HG03039 (cell line): ENCODE results near the gene TRPM2.
"Not testable (repeated sequence)": the region's sequence is repeated elsewhere in the genome, so short reads cannot be mapped to it uniquely, and the experiment has no call there.

ENCODE experiments used
- ATAC-seq: cut with Tn5 transposase; IDR thresholded peaks from one replicate; pipeline ENCODE4 v1.9.1; 2021; ENCODE audit warnings: mild to moderate bottlenecking, moderate library complexity; ENCODE audit not compliant: unreplicated experiment

TRPM2 gene

DNA sequence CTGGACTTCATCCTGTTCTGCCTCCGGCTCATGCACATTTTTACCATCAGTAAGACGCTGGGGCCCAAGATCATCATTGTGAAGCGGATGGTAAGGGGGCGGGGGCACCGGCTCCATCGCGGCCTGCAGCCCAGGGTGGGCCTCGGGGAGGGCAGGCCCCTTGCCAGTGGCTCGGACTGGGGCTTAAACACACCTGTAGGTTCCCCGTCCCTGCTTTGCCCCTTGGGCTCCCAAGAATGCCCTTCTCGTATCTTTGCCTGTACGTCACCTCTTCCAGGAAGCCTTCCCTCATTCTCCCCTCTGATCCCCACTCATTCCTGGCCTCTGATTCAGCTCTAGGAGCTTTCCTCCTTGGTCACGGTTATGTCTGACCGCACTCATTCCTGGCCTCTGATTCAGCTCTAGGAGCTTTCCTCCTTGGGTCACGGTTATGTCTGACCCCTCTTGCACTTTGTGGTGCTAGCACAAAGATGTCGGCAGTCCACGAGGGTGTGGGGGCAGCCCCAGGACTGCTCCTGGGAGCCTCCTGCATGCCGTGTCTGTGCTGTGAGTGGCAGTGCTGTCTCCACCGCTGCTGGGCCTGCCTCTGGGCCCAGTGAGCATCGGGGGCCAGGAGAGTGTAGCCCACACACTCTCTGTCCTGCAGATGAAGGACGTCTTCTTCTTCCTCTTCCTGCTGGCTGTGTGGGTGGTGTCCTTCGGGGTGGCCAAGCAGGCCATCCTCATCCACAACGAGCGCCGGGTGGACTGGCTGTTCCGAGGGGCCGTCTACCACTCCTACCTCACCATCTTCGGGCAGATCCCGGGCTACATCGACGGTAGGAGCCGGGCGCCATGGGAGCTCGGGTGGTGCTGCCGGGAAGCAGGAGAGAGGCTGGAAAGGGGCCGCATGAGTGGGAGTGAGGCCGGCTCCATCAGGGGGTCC, 52.8 kb downstream of the TRPM2 start:
- no peak for ATAC-seq

DNA sequence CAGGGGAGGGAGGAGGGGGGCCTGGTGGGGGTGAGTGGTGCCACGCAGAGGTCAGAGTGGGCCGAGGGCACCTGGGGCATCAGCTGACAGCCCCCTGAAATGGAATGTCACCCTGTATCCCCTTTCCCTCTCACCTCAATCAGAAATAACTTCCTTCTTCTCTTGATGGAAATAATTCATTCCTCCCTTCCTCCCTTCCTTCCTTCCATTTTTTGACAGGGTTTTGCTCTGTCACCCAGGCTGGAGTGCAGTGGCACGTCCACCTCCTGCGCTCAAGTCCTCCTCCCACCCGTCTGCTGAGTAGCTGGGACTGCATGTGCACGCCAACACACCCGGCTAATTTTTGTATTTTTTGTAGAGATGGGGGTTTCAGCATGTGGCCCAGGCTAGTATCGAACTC, 53.5 kb downstream of the TRPM2 start:
- no peak for ATAC-seq

DNA sequence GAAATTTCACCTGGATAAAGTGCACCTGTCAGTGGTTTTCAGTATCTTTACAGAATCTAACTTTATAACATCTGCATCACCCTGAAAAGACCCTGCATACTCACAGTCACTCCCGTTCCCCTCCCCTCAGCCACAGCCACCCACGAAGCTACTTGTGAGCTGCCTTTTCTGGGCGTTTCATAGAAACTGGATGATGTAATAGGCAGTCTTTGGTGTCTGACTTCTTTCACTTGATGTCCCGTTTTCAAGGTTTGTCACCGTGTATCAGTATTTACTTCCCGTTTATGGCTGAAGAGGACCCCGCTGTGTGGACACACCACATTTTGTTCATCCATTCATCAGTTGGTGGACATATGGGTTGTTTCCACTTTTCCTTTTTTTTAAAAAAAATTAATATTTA, 54.1 kb downstream of the TRPM2 start:
- ATAC-seq, result no peak

DNA sequence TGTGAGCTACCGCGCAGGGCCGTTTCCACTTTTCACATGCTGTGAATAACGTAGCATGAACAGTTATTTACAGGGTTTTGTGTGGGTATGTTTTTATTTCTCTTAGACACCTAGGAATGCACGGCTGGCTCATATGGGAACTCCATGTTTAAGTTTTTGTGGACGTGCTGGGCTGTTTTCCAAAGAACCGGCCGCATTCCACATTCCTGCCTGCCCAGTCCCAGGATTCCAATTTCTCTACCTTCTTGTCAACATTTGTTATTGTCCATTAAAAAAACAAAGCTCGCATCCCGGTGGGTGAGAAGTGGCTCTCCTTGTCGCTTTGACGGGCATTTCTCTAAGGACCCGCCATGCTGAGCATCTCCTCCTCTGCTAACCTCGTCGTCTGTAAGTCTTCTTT, 54.8 kb downstream of the TRPM2 start:
- no peak for ATAC-seq

DNA sequence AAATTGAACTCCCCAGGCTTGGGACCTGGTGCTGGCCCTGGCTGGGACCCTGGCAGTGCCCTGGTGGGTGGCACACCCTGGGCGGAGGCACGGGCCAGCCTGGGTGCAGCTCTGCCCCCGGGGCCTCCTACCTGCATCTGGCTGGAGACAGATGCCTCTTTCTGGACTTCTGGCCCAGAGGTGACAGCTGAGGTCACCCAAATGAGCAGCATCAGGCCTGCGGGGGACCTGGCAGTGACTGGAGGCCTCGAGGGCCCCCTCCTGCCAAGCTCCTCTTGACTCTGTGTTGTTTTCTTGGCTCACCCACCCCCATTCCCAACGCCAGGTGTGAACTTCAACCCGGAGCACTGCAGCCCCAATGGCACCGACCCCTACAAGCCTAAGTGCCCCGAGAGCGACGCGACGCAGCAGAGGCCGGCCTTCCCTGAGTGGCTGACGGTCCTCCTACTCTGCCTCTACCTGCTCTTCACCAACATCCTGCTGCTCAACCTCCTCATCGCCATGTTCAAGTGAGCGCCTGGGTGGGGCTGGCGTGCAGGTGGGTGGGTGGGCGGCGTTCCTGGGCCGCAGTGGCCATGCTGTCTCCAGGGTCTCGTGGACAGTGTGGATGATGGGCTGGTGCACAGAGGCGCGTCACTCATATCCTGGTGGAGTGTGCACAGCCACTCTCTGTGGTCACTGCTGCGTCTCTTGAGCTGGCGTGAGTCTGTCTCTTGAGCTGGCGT, 60.3 kb downstream of the TRPM2 start:
- no peak for ATAC-seq

DNA sequence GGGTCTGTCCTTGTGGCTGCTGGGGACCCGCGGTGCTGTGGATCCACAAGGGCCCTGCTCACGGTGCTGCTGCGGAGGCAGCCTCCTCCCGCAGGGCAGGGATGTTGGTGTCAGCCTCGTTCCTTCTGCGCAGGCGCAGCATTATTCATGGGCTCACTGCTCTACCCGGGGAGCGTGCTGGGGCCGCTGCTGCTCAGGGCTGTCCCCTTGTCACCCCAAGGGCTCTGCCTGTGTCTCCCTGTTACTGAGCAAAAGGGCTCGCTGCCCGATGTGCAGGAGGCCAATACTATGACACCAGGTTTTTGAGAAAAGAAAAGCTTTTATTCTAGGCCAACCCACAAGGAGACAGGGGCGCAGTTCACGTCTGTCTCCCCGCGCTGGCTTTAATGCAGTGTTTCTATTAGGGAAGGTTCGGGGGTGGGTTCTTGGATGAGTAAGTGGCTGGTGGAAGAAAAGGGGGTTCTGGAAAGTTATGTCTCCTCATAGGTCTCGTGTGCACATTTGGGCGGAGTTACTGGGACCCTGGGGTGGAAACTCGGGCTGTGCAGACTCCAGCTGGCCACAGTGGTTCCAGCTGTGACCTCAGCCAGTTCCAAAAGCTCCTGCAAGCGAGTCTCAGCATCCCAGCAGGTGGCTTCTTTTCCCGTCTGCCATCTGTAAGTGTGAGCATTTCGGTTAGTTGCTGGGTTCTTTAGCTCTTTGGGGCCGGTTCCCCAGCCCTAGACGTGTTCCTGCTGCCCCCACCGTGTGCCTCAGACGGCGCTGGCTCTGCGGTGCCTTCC, 61.1 kb downstream of the TRPM2 start:
- no peak for ATAC-seq

DNA sequence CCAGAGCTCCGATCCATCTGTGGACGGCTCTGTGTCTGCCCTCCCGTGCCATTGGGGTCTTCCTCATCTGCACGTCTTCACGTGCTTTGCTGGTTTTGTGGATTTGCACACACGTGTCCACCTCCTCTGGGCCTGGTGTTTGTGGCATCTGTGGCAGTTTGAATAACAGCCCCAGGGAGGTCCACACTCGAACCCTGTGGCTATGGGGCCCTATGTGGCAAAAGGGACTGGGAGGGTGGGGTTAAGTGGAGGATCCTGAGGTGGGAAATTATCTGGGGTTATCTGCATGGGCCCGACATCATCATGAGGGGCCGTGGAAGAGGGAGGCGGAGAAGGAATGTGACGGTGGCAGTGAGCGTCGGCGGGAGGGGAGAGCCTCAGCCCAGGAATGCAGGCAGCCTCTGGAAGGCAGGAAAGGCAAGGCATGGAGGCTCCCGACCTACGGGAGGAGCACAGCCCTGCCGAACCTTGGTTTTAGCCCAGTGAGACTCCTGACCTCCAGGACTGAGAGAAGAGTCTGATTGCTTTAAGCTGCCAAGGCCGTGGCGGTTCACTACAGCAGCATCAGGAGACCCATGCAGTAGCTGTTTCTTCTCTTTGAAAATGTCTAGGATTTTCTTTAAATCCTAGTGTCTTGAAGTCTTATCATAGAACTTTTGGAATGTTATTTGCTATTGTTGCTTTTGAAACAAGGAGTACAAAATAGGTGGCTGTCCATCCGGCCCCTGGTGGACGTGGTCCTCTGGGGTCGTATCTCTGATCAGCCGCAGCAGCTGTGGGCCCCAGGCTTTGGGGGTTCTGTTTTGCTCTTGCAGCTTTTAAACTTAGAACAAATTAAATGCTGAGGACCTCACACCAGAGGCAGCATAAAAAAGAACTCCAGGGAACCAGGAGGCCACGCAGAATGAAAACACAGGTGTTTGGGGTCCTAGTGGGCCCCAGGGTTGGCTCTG, 61.9 kb downstream of the TRPM2 start:
- ATAC-seq, result no peak

DNA sequence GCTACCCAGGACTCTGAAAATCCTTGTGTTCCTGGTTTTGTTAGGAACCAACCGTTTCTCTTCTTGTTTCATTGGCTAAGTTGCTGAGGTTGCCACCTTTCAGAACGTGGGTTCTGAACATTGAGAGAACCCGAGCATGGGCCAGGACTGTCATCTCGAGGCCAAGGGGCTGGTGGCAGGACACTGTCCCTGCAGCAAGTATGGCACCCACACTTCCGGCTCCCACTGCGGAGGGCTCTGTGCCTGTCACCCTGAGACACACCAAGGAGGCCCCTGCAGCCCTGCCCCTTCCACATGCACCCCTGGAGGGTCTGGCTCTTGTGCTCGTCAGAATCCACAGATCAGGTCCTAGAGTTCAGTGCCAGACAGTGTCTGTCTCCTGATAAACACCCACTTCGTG, 62.8 kb downstream of the TRPM2 start:
- ATAC-seq, result no peak

DNA sequence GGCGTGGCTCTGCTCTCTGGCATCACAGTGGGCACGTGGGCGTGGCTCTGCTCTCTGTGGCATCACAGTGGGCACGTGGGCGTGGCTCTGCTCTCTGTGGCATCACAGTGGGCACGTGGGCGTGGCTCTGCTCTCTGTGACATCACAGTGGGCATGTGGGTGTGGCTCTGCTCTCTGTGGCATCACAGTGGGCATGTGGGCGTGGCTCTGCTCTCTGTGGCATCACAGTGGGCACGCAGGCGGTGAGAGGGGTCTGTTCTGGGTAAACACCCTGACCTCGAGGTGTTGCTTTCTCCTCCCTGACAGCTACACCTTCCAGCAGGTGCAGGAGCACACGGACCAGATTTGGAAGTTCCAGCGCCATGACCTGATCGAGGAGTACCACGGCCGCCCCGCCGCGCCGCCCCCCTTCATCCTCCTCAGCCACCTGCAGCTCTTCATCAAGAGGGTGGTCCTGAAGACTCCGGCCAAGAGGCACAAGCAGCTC, 64.2 kb downstream of the TRPM2 start:
- ATAC-seq, result not testable (repeated sequence)

DNA sequence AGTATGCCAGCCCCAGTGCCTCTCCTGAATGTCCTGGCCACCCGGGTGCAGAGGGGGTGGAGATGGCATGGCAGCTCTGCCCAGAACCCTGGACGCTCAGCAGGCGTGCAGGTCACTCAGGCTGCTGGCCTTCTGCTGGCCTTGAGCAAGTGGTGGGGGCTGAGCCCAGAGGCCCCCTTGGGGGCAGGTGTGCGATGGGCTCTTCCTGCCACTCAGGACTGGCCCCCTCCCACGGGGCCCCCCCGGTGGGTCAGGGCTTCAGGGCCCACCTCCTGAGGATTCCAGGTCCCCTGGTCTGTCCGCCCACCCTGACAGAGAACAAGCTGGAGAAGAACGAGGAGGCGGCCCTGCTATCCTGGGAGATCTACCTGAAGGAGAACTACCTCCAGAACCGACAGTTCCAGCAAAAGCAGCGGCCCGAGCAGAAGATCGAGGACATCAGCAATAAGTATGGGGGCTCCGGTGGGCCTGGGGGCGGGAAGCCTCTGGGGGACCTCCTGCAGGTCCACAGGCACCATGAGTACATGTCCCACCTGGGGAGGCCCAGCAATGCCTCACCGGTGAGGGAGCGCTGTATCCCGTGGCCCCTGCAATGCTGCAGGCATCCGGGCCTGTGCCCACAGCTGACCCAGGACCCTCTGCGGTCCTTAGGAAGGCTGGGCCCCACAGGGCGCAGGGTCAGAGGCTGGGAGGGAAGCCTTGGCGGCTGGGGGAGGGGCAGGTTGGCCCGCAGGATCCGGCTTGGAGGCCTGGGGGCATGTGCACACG, 64.9 kb downstream of the TRPM2 start:
- no peak for ATAC-seq

DNA sequence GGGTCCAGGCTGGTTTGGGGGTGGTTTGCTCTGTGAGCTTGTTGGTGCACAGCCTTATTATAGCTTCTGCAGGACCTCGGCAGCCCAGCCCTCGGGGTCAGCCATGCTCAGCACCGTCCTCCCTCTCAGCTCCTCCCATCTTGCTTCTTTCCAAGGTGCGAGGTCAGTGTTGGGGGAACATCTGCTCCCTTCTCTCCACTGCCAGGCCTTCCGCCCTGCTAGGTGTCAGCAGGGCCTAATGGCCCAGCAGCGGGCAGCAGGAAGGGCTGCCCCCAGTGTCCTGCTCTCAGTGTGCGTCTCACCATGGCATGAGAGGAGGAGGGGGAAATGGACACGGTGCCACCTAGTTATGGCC, 65.4 kb downstream of the TRPM2 start:
- ATAC-seq, result no peak

DNA sequence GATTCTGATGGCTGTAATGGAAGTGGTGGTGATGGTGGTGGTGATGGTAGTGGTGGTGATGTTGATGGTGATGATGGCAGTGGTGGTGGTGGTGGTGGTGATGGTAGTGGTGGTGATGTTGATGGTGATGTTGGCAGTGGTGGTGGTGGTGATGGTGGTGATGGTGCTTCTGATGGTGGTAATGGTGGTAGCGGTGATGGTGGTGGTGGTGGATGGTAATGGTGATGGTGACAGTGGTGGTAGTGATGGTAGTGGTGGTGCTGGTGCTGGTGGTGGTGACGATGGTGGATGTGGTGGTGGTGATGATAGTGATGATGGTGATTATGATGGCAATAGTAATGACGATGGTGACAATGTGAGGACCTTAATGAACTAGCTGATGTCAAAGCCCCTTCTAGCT, 66.3 kb downstream of the TRPM2 start:
- no peak for ATAC-seq

DNA sequence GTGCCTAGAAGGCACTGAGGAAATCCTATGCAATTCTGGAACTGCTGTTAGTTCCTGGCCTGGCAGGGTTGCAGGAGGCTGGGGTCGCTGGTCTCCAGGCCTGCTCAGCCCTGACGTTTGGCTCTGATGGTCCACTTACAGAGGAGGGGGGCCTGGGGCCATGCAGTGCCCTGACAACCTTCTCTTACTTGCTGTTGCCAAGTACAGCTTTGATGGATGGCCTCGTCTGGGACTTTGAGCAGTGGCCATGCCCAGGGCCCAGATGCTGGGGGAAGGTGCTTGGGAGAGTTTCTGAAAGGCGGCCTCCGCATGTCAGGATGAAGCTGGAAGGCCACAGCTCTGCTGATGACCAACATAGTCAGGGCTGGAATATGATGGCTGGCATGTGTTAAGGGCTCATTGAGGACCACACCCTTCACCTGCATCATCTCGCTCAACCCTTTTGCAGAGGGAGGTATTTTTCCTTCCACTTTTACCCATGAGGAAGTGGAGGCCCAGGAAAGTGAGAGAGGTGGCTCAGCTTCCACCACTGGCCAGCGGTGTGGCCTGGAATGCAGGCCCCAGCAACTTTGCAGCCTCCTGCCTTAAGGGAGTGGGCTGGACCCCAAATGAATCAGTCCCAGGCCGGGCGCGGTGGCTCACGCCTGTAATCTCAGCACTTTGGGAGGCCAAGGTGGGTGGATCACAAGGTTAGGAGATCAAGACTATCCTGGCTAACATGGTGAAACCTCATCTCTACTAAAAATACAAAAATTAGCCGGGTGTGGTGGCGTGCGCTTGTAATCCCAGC, 67.2 kb downstream of the TRPM2 start:
- no peak for ATAC-seq

DNA sequence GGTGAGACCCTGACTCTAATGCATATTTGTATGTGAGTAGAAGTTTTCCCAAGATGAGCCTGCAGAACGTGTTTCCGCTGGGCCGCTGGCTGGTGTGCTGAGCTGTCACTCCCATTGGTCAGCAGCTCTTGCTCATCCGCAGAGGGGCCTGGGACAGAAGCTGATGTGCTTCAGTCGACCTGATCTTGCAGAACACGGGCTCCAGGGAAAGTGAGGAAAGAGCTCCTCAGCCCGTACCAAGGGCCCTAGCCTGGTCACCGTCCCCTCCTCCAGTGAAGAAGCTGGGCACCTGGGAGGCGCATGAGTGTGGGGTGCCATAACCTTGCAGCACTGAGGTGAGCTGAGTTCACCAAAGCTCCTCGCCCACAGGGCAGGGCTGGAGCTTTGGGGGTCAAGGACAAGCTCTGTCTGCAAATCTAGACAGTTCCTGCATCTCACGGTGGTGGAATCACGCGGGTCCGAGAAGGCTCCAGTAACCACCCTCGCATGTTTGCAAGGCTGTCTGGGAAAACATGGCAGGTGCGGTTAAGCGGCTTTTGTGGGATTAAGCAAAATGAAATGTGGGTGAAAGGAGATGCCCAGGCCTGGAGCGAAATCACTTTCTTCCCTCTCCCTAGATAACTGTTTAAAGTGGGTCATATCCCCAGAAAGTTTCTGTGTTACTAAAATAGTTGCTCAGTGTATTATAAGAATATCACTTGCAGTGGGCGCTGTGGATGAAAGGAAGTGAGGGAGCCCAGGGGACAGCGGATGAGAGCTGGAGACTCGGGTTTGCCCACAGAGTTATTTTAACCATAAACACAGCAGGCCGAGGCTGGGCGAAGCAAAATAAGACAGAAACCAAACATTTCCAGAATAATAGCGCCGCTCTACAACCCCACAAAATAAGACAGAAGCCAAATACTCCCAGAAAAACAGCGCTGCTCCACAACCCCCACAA, 68.8 kb downstream of the TRPM2 start:
- ATAC-seq, result no peak

DNA sequence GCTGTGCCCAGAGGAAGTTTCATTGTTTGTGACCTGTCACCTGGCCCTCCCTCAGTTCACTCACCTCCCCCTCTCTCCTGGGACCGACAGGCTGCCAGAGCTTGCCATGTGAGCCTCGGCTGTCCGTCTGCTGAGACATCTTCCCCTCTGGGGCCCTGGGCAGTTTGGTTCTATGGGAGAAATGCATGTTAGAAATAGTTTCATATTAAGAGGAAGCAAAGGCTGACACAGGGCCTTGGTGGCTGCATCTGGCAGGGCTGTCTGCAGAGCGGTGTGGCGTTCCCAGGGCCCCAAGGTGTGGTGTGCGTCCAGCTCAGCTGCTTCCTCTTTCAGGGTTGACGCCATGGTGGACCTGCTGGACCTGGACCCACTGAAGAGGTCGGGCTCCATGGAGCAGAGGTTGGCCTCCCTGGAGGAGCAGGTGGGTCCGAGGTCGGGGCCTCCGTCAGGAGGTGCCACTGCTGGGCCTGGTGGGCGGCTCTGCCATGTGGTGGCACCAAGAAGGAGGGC, 69.9 kb downstream of the TRPM2 start:
- no peak for ATAC-seq

DNA sequence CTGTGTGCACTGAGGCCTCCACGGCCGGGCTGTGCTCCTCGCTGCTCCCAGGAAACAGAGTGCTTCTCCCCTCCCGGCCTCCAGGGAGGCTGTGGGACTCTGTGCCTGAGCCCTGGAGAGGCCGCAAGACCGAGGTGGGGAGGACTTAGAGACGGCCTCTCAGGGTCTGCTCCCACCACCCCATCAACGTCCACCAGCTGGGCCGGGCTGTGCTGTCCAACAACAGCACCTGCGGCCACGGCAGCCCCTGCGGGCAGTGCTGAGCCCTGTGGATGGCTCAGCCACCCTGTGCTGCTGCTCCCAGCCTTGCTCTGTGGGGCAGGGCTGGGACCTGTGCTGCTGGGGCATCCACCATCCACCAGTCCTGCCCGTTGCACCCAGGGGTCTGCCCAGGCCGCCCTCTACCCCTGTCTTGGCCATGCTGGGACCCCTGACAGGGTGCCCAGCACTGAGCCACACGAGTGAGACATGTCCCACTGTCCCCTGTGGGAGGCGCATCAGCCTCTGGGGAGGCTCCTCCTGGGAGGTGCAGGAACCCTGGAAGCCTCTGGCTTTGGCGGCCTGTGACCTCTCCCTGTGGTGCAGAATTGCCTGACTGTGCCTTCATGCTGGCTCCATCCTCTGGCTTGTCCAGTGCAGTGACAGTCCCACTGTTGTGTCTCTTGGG, 70.7 kb downstream of the TRPM2 start:
- ATAC-seq, result no peak
